B cell (primary cell): Measurements from ENCODE around the gene AQP11. TPM values are rescaled to one million over a fixed set of nuclear protein-coding genes. Genes with fewer than 3 reads are reported as not detected.

ENCODE experiments used
- ATAC-seq: fragments of 200-7000 bp; cut with Tn5 transposase; one replicate; pipeline ENCODE4 v1.10.0; 2021; ENCODE audit warnings: low read depth, mild to moderate bottlenecking, moderate number of reproducible peaks, moderate library complexity
- CTCF ChIA-PET: fragments of 350-600 bp; sonication (Branson Sonifier 250); formaldehyde crosslinking; loops from one replicate; lab custom pipeline; 2021; ENCODE audit warnings: antibody characterized with exemption, inconsistent platforms; lab: Charles Lee
- POLR2A ChIA-PET: fragments of 350-600 bp; sonication (Branson Sonifier 250); formaldehyde crosslinking; loops from one replicate; lab custom pipeline; 2021; ENCODE audit warnings: antibody characterized with exemption; lab: Charles Lee
- DNase-seq: peaks from one replicate; pipeline ENCODE4 v3.0.0; 2013
- H2AFZ ChIP-seq: 2 replicates; pipeline ENCODE4 v1.6.1; 2012; ENCODE audit warnings: mild to moderate bottlenecking, low read depth, low read length; ENCODE audit not compliant: insufficient read depth, poor library complexity, severe bottlenecking
- H3K27ac ChIP-seq, 2 donors: 1 replicate in 1 of 2; 2 replicates in 1 of 2; pipeline ENCODE4 v1.5.1; 2012 to 2013; ENCODE audit warnings: low read length in 2 of 2, mild to moderate bottlenecking in 2 of 2, moderate library complexity in 1 of 2
- H3K27me3 ChIP-seq, 4 experiments: fragments of 200-600 bp in 1 of 4; sonication (generic) in 1 of 4; replicated peaks in 1 of 4; 1 replicate in 2 of 4; 2 replicates in 2 of 4; pipeline versions ENCODE4 v1.6.1 to v1.7.0; 2013 to 2016; ENCODE audit warnings: low read length in 3 of 4, mild to moderate bottlenecking in 2 of 4, mixed read lengths in 1 of 4, moderate library complexity in 1 of 4; ENCODE audit not compliant: insufficient read depth in 4 of 4, control insufficient read depth in 3 of 4; ENCODE audit errors: control extremely low read depth in 1 of 4
- H3K36me3 ChIP-seq, 2 experiments: replicated peaks in 1 of 2; 1 replicate in 1 of 2; 2 replicates in 1 of 2; pipeline versions ENCODE4 v1.6.1 to v1.7.1; 2013; ENCODE audit warnings: low read length in 1 of 2; ENCODE audit not compliant: insufficient read depth in 2 of 2, control insufficient read depth in 1 of 2; ENCODE audit errors: control extremely low read depth in 1 of 2, extremely low read depth in 1 of 2
- H3K4me1 ChIP-seq, 2 donors: fragments of 200-600 bp in 1 of 2; sonication (generic) in 1 of 2; 1 replicate in 1 of 2; 2 replicates in 1 of 2; pipeline versions ENCODE4 v1.5.1 to v1.6.1; 2013 to 2017; ENCODE audit warnings: low read length in 2 of 2; ENCODE audit not compliant: control insufficient read depth in 2 of 2, insufficient read depth in 2 of 2
- H3K4me2 ChIP-seq: replicated peaks from 2 replicates; pipeline ENCODE3; 2012; ENCODE audit warnings: mild to moderate bottlenecking, low read depth, low read length; ENCODE audit not compliant: poor library complexity, severe bottlenecking
- H3K4me3 ChIP-seq, 5 experiments: fragments of 200-600 bp in 1 of 5; sonication (generic) in 1 of 5; 1 replicate in 3 of 5; 2 replicates in 2 of 5; pipeline versions ENCODE4 v1.5.1 to v1.7.0; 2011 to 2016; ENCODE audit warnings: low read length in 4 of 5, mild to moderate bottlenecking in 4 of 5, low read depth in 2 of 5, control low read depth in 1 of 5, moderate library complexity in 1 of 5; ENCODE audit not compliant: insufficient read depth in 1 of 5; ENCODE audit errors: control extremely low read depth in 1 of 5, extremely low read depth in 1 of 5
- H3K79me2 ChIP-seq: fragments of 200-600 bp; sonication (generic); one replicate; pipeline ENCODE4 v1.6.0; 2016; ENCODE audit warnings: low read length; ENCODE audit not compliant: control insufficient read depth, insufficient read depth
- H3K9ac ChIP-seq: fragments of 200-600 bp; sonication (generic); 2 replicates; pipeline ENCODE4 v1.6.1; 2017; ENCODE audit warnings: mild to moderate bottlenecking, low read length, moderate library complexity
- H3K9me3 ChIP-seq, 3 donors: one replicate each; pipeline versions ENCODE4 v1.6.1 to v1.7.1; 2013; ENCODE audit warnings: low read length in 2 of 3; ENCODE audit not compliant: control insufficient read depth in 2 of 3, insufficient read depth in 1 of 3; ENCODE audit errors: control extremely low read depth in 1 of 3
- H4K20me1 ChIP-seq: 2 replicates; pipeline ENCODE4 v1.6.0; 2012; ENCODE audit warnings: mild to moderate bottlenecking, low read length; ENCODE audit not compliant: insufficient read depth, control insufficient read depth, poor library complexity, severe bottlenecking
- H3K27ac Mint-ChIP-seq: one replicate; pipeline ENCODE4 v1.8.0; 2021; ENCODE audit warnings: mixed read lengths
- H3K27me3 Mint-ChIP-seq: one replicate; pipeline ENCODE4 v1.8.0; 2021; ENCODE audit warnings: mixed read lengths
- H3K4me1 Mint-ChIP-seq: one replicate; pipeline ENCODE4 v1.8.0; 2021; ENCODE audit warnings: mixed read lengths
- H3K4me3 Mint-ChIP-seq: one replicate; pipeline ENCODE4 v1.8.0; 2021; ENCODE audit warnings: mixed read lengths
- H3K9me3 Mint-ChIP-seq: one replicate; pipeline ENCODE4 v1.8.0; 2022; ENCODE audit warnings: mixed read lengths; ENCODE audit not compliant: insufficient read depth
- CTCF ChIP-seq: fragments of 200-600 bp; IDR thresholded peaks from one replicate; pipeline ENCODE4 v1.8.0; 2022; ENCODE audit warnings: antibody characterized with exemption, mild to moderate bottlenecking
- EZH2 ChIP-seq: IDR thresholded peaks from 2 replicates; pipeline ENCODE4 v1.6.1; 2012; ENCODE audit warnings: borderline replicate concordance, low read depth, mild to moderate bottlenecking, moderate library complexity, low read length; ENCODE audit not compliant: insufficient read depth, poor library complexity, severe bottlenecking
- WGBS: methylation state at CpG from one replicate; pipeline ENCODE4 v1.1.5; 2013; ENCODE audit warnings: missing lambda C conversion rate; ENCODE audit not compliant: insufficient coverage; 5-methylcytosine and 5-hydroxymethylcytosine counted together
- intact Hi-C: fragments of 100-400 bp; cut with micrococcal nuclease; formaldehyde crosslinking; loops from one replicate; pipeline ENCODE4 v1.10.0; 2022
- polyA plus RNA-seq: library from polyadenylated mRNA; depleted of rRNA; stranded (reverse); fragments of >200 nt; gene quantifications from 2 replicates; pipeline ENCODE4 v1.2.3, GENCODE V29; 2012
- total RNA-seq, 2 donors: library from RNA; stranded (reverse); fragments of 120-200 nt in 1 of 2; gene quantifications; 1 replicate in 1 of 2; 2 replicates in 1 of 2; pipeline versions ENCODE4 v1.2.3 to v1.2.4, GENCODE V29; 2013 to 2022

The AQP11 gene
- total and polyA plus RNA-seq, 2 donors (not counting 1 experiment from before 2014, with no cell fraction given), result 0.19 to 0.47 TPM

DNA sequence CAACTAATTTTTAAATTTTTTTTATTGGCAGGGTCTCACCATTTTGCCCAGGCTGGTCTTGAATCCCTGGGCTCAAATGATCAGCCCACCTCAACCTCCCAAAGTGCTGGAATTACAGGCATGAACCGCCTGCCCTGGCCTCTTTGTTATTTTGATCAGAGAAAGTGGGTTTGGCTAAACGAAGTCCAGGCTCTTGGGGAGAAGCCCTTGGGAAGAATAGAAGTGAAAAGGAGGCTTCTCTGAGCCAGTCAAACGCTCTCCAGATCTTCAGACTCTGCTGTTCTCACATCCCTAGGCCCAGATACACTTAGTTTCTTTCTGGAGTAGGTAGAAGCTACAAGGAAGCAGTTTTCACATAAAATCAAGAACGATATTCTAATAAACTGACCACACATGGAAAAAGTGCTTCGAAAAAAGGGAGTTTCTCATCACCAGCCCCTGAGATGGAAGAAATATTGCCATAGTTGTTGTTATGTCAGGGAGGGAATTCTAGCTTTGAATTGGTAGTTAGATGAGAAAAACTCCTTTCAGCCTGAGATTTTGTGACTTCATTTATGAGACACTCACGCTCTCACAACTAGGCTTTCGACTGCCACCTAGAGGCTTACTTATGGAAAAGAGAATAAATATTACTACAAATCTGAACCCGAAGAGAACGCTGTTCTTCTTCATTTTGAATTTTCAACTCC lies 41.7 kb upstream of the AQP11 start:
- Mint-ChIP-seq H3K9me3 (peaks cover 3% of the 10 kb centered on the region), H3K27ac (no peak overlapping the region), H3K4me1 (peaks cover 4% of the 10 kb centered on the region), H3K27me3 (no peaks in the 10 kb centered on the region), H3K4me3 (no peak overlapping the region)
- intact Hi-C loops, result loop anchor here (1.0 to 5.0 kb wide), 2 partner anchors 136 to 360 kb away; no protein-coding TSS in a partner anchor
- peak; percentile 69 for DNase-seq
- H3K27me3 ChIP-seq, result no peaks in the 10 kb centered on the region
- no peaks in the 10 kb centered on the region for H4K20me1 ChIP-seq
- peak overlapping the region; percentile 44 for H2AFZ ChIP-seq
- peak; percentile 28 for ATAC-seq
- no peaks in the 10 kb centered on the region for H3K79me2 ChIP-seq
- ChIA-PET POLR2A (no interaction called here), CTCF (interaction anchor here (0.6 to 2.1 kb wide), 12 partner anchors 9 to 628 kb away, joined by 3 to 32 read pairs (median 4); partner anchors contain the start of gene MYO7A)
- H3K4me2 ChIP-seq, result no peak overlapping the region
- H3K4me1 ChIP-seq, result no peaks in the 10 kb centered on the region
- no peak overlapping the region for H3K4me3 ChIP-seq
- H3K36me3 ChIP-seq, result no peaks in the 10 kb centered on the region
- no peak overlapping the region for H3K27ac ChIP-seq
- TF ChIP-seq EZH2 (no peak), CTCF (peak; percentile 84)
- peaks cover 0 to 3% (median 0%) of the 10 kb centered on the region in 3 donors for H3K9me3 ChIP-seq
- whole genome bisulfite sequencing, result 40% methylated on average over 3 of the region's 9 CpGs
- H3K9ac ChIP-seq, result no peak overlapping the region
